HepG2 (cell line): Measurements from ENCODE around the gene RIMOC1. TPM values are rescaled to one million over a fixed set of nuclear protein-coding genes. Genes with fewer than 3 reads are reported as not detected.
A peak's percentile ranks its signal among the peaks of the same experiment; 100 is the strongest.

Experiments used
- ATAC-seq: fragments of 200-7000 bp; cut with Tn5 transposase; 3 replicates; pipeline ENCODE4 v1.9.1; 2020; ENCODE audit warnings: mild to moderate bottlenecking, moderate library complexity
- BruUV-seq: library from RNA; stranded (reverse); fragments of 400-500 nt; replicated peaks from 2 replicates; lab custom pipeline; 2021; lab: Mats Ljungman, UMichigan
- CTCF ChIA-PET: fragments of 300-600 bp; formaldehyde crosslinking; extraction: SDS; loops from one replicate; lab custom pipeline; 2021; ENCODE audit warnings: low total read pairs, inconsistent platforms, low intra/inter-chr PET ratio; lab: Yijun Ruan, JAX
- POLR2A ChIA-PET: fragments of 350-600 bp; sonication (Branson Sonifier 250); formaldehyde crosslinking; loops from one replicate; lab custom pipeline; 2020; ENCODE audit warnings: antibody characterized with exemption, inconsistent platforms; lab: Yijun Ruan, JAX
- DNase-seq: peaks from one replicate; pipeline ENCODE4 v3.0.0-alpha.2; 2015; ENCODE audit warnings: low spot score
- FAIRE-seq: peaks from 3 replicates; lab custom pipeline; 2011; peaks lifted over from hg19 to GRCh38; lab: Jason Lieb, UNC
- H2AFZ ChIP-seq: one replicate; pipeline ENCODE4 v1.6.1; 2011; ENCODE audit warnings: low read length, inconsistent platforms
- H3K27ac ChIP-seq: fragments of 300-600 bp; 3 replicates; pipeline ENCODE4 v1.8.0; 2011; ENCODE audit warnings: mixed run types, mild to moderate bottlenecking, mixed read lengths, low read length, inconsistent platforms; ENCODE audit not compliant: insufficient read depth; ENCODE audit errors: extremely low read length
- H3K27me3 ChIP-seq, 2 experiments: fragments of 200-600 bp in 1 of 2; 2 replicates in 1 of 2; 3 replicates in 1 of 2; pipeline versions ENCODE4 v1.6.0 to v1.8.0; 2011; ENCODE audit warnings: low read length in 2 of 2, mild to moderate bottlenecking in 2 of 2, moderate library complexity in 2 of 2, inconsistent platforms in 1 of 2; ENCODE audit not compliant: insufficient read depth in 2 of 2, control insufficient read depth in 1 of 2
- H3K36me3 ChIP-seq, 2 experiments: fragments of 200-600 bp in 1 of 2; replicated peaks in 1 of 2; 2 replicates in 1 of 2; 3 replicates in 1 of 2; pipeline versions ENCODE4 v1.5.1 to v1.8.0; 2011; ENCODE audit warnings: low read length in 2 of 2, inconsistent platforms in 1 of 2; ENCODE audit not compliant: insufficient read depth in 2 of 2, control insufficient read depth in 1 of 2
- H3K4me1 ChIP-seq: 2 replicates; pipeline ENCODE4 v1.5.1; 2012; ENCODE audit warnings: low read length, inconsistent platforms; ENCODE audit not compliant: insufficient read depth
- H3K4me2 ChIP-seq: 2 replicates; pipeline ENCODE4 v1.6.0; 2011; ENCODE audit warnings: low read depth, low read length, inconsistent platforms
- H3K4me3 ChIP-seq, 3 experiments: fragments of 200-600 bp in 1 of 3; sonication (generic), shearing (Covaris generic) in 1 of 3; replicated peaks in 1 of 3; 2 replicates each; pipeline ENCODE4 v1.5.1; 2011 to 2016; ENCODE audit warnings: low read length in 3 of 3, inconsistent platforms in 2 of 3, low read depth in 2 of 3, mild to moderate bottlenecking in 2 of 3, control low read depth in 1 of 3, mixed read lengths in 1 of 3; ENCODE audit not compliant: insufficient read depth in 1 of 3
- H3K79me2 ChIP-seq: one replicate; pipeline ENCODE4 v1.6.1; 2011; ENCODE audit warnings: low read length, inconsistent platforms; ENCODE audit not compliant: insufficient read depth
- H3K9ac ChIP-seq: 2 replicates; pipeline ENCODE4 v1.6.0; 2011; ENCODE audit warnings: mild to moderate bottlenecking, low read depth, low read length, inconsistent platforms; ENCODE audit not compliant: insufficient read depth
- H3K9me3 ChIP-seq: 2 replicates; pipeline ENCODE4 v1.5.1; 2012; ENCODE audit warnings: mild to moderate bottlenecking, low read length
- H4K20me1 ChIP-seq: 2 replicates; pipeline ENCODE4 v1.6.0; 2011; ENCODE audit warnings: inconsistent platforms, mild to moderate bottlenecking, low read length, moderate library complexity; ENCODE audit not compliant: insufficient read depth
- ARHGAP35 ChIP-seq: sonication (generic); formaldehyde crosslinking; IDR thresholded peaks from 2 replicates; pipeline ENCODE4 v1.9.0; 2022; ENCODE audit warnings: mild to moderate bottlenecking, inconsistent platforms, moderate library complexity, missing genetic modification reagents, borderline replicate concordance
- DNMT3B ChIP-seq: conservative IDR thresholded peaks from 2 replicates; pipeline ENCODE4 v1.6.1; 2016; ENCODE audit warnings: missing biosample characterization, control low read depth
- HIVEP1 ChIP-seq: sonication (generic); formaldehyde crosslinking; IDR thresholded peaks from 2 replicates; pipeline ENCODE4 v1.4.0; 2020; ENCODE audit warnings: mild to moderate bottlenecking, missing genetic modification reagents
- KLF16 ChIP-seq, 2 experiments: sonication (generic) in 1 of 2; formaldehyde crosslinking in 1 of 2; IDR thresholded peaks; 2 replicates each; pipeline versions ENCODE4 v1.6.1 to v1.8.0; 2016 to 2023; ENCODE audit warnings: missing genetic modification reagents in 2 of 2, missing compliant biosample characterization in 1 of 2
- MYC ChIP-seq: sonication (generic); formaldehyde crosslinking; IDR thresholded peaks from 2 replicates; pipeline ENCODE4 v1.9.0; 2021; ENCODE audit warnings: missing genetic modification reagents, borderline replicate concordance
- SIN3B ChIP-seq: fragments of 150-350 bp; IDR thresholded peaks from 2 replicates; pipeline ENCODE4 v1.6.1; 2014; ENCODE audit warnings: low read length
- SMC3 ChIP-seq: IDR thresholded peaks from 2 replicates; pipeline ENCODE4 v1.6.1; 2011; ENCODE audit warnings: low read length, improper control_type of control experiment
- ZNF337 ChIP-seq: sonication (generic); formaldehyde crosslinking; IDR thresholded peaks from 2 replicates; pipeline ENCODE4 v1.5.1; 2020; ENCODE audit warnings: missing genetic modification reagents, low read depth, mild to moderate bottlenecking, borderline replicate concordance
- ZNF546 ChIP-seq: sonication (generic); formaldehyde crosslinking; conservative IDR thresholded peaks from 2 replicates; pipeline ENCODE4 v1.8.1; 2023; ENCODE audit warnings: mild to moderate bottlenecking, missing genetic modification reagents
- ZNF557 ChIP-seq: sonication (generic); formaldehyde crosslinking; IDR thresholded peaks from 2 replicates; pipeline ENCODE4 v1.4.0; 2020; ENCODE audit warnings: missing genetic modification reagents
- ZSCAN21 ChIP-seq: sonication (generic); formaldehyde crosslinking; IDR thresholded peaks from 2 replicates; pipeline ENCODE4 v1.8.0; 2022; ENCODE audit warnings: mild to moderate bottlenecking, missing genetic modification reagents, moderate library complexity, borderline replicate concordance
- WGBS: methylation state at CpG from one replicate; pipeline ENCODE4 v1.1.6; 2017; ENCODE audit warnings: low lambda C conversion rate; 5-methylcytosine and 5-hydroxymethylcytosine counted together
- in situ Hi-C: cut with HindIII; loops from 2 replicates; pipeline ENCODE4 v1.10.0; 2017; ENCODE audit warnings: low pct_unique_long_range_greater_than_20kb; ENCODE audit not compliant: extremely low pct_ligation_motif_present
- intact Hi-C: fragments of 100-400 bp; cut with micrococcal nuclease; formaldehyde crosslinking; loops from one replicate; pipeline ENCODE4 v1.10.0; 2022; ENCODE audit not compliant: unreplicated experiment
- polyA plus RNA-seq, 8 experiments: library from polyadenylated mRNA; depleted of rRNA in 3 of 8; stranded (reverse) in 7 of 8; unstranded in 1 of 8; fragments of >200 nt; fragmentation: Illumina TruSeq in 4 of 8; extraction: Trizol in 4 of 8; gene quantifications; 2 replicates each; pipeline versions ENCODE4 v1.2.1 to v1.2.3, GENCODE V29; 2011 to 2016; ENCODE audit warnings: low read depth in 4 of 8, missing spikeins in 1 of 8, mixed read lengths in 1 of 8; ENCODE audit not compliant: insufficient read depth in 1 of 8
- total RNA-seq, 5 experiments: library from RNA; depleted of rRNA; stranded (reverse); fragments of >200 nt; fragmentation: Illumina TruSeq; extraction: Trizol; gene quantifications; 2 replicates each; pipeline ENCODE4 v1.2.3, GENCODE V29; 2016; ENCODE audit warnings: low read depth in 1 of 5
- TF ChIP-seq, protein P1 (sequence below): sonication (generic); formaldehyde crosslinking; IDR thresholded peaks from 2 replicates; pipeline ENCODE4 v1.5.0; 2020; ENCODE audit warnings: mild to moderate bottlenecking, missing genetic modification reagents, moderate library complexity
- TF ChIP-seq, protein P2 (sequence below): sonication (generic); formaldehyde crosslinking; IDR thresholded peaks from 2 replicates; pipeline ENCODE4 v1.4.0; 2020; ENCODE audit warnings: missing genetic modification reagents, borderline replicate concordance
- TF ChIP-seq, protein P3 (sequence below): IDR thresholded peaks from 2 replicates; pipeline ENCODE4 v1.6.1; 2018; ENCODE audit warnings: missing genetic modification reagents, mild to moderate bottlenecking, missing compliant biosample characterization

The RIMOC1 gene
- total and polyA plus RNA-seq, 2 of the 13 experiments (the other 11 are each of a cell fraction or from before 2014, with no cell fraction given) = 16.3 to 16.9 TPM

DNA sequence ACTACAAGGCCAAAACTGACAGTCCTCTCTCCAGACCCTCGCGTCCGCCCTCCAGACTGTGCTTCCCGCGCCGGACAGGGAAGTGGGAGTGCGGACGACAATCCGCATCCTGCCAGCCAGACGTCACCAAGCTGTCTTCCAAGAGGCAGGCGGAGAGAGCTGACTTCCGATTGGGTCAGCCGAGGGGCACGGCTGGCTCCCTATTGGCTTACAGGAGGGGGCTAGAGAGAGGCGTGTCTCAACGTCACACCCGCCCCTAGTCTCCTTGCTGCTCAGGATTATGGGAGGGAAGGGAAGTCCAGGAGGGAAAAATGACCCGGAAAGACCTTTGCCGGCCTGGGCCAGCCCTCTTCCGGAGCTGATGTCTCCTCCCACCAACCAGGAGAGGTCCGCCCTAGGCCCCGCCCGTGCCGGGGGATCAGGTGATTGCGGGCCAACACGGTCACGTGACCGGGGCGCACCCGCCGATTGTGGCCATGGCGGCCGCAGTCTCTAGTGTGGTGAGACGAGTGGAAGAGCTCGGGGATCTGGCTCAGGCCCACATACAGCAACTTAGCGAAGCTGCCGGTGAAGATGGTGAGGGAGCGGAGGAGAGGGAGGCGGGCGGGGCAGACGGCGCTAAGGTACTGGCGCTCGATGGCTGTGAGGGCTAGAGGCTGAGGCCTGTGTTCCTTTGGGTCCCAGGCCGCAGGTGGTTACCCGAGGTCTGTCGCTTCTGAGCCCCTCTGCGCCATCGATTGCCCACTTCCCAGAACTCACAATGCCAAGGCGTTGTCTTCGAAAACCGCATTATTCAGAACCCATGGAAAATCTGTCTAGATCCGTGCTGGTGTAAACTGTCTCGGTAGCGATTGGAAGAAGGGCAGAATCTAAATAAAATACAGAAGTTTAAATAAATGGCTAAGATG, at the start of gene RIMOC1 (continued):
- TF ChIP-seq ZNF546 (CRISPR knock-in tag) = no peak; the same call in 1 of the 2 replicates
- TF ChIP-seq ZSCAN21 (CRISPR knock-in tag) = peak; percentile 88
- peak; percentile 99 for TF ChIP-seq HIVEP1

DNA sequence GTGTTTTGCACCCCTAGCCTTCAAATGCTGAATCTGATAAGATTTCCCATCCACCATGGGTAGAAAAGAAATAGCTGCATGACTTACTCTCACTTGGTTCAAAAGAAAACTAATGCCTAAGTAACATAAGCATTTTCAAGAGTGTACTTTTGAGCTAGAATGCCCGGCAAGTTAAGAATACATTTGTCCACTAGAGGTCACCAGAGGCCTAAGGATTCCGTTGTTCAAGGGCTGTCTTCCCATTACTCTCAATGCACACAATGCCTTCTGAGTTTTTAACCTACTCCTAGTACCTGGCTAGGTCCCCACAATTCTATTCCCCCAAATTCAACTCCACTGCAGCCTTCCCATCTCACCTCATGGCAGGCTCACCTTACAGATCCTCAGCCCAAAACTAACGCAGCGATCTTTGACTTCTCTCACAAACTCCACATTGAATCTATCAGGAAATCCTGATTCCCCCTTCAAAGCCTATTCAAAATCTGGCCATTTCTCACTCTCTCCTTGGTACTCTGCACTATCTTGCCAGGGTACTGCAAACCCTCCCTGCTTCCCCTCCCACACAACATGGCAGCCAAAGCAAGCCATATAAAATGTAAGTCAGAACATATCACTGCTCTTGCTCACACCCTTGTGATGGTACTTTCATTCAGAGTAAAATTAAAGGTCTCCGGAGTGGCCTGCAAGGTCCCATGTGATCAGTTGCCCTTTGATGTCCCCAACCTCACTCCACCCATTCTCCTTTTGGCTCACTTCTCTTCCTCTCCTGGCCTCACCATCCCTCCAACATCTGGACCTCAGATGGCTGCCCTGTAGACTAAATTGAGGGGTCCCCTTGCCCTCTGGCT, 47.3 kb upstream of the RIMOC1 start:
- no peaks in the 10 kb centered on the region for H3K9me3 ChIP-seq
- H2AFZ ChIP-seq = no peak overlapping the region
- DNase-seq (peak; percentile 58), FAIRE-seq (peak; percentile 68), ATAC-seq (peak; percentile 96)
- CTCF ChIA-PET = interaction anchor here (0.8 to 3.0 kb wide), 5 partner anchors 68 to 911 kb away, joined by 3 to 46 read pairs (median 5); partner anchors contain the start of gene FBXO4
- BruUV-seq = no TSS peak
- H4K20me1 ChIP-seq = no peaks in the 10 kb centered on the region
- H3K79me2 ChIP-seq = no peaks in the 10 kb centered on the region
- H3K4me2 ChIP-seq = no peak overlapping the region
- H3K4me3 ChIP-seq = no peak overlapping the region
- intact Hi-C loops (loop anchor here (1.0 to 5.0 kb wide), 3 partner anchors 70 to 200 kb away; partner anchors contain the start of gene FBXO4), in situ Hi-C loops (loop anchor here (5.0 to 25.0 kb wide), 3 partner anchors 200 to 905 kb away; partner anchors contain the start of gene CCDC152)
- H3K36me3 ChIP-seq = 0 out of 5 replicates have a peak, but pooled peaks cover 0 to 4% of the 10 kb centered on the region in 2 experiments
- no peaks in the 10 kb centered on the region for H3K27me3 ChIP-seq
- H3K9ac ChIP-seq = no peak overlapping the region
- H3K27ac ChIP-seq = no peak overlapping the region
- no peaks in the 10 kb centered on the region for H3K4me1 ChIP-seq
- 59% methylated on average over 5 of the region's 5 CpGs for WGBS
- POLR2A ChIA-PET = no interaction called here
- TF ChIP-seq ZNF337 (CRISPR knock-in tag) (no peak), ARHGAP35 (CRISPR knock-in tag) (no peak), DNMT3B (CRISPR knock-in tag) (no peak), MYC (no peak), SMC3 (peak; percentile 86), KLF16 (CRISPR knock-in tag; IDR thresholded peaks at IDR 0.05) (no peak), ZNF557 (CRISPR knock-in tag) (no peak), SIN3B (no peak), ZSCAN21 (CRISPR knock-in tag) (no peak)
- TF ChIP-seq, protein P1, sequence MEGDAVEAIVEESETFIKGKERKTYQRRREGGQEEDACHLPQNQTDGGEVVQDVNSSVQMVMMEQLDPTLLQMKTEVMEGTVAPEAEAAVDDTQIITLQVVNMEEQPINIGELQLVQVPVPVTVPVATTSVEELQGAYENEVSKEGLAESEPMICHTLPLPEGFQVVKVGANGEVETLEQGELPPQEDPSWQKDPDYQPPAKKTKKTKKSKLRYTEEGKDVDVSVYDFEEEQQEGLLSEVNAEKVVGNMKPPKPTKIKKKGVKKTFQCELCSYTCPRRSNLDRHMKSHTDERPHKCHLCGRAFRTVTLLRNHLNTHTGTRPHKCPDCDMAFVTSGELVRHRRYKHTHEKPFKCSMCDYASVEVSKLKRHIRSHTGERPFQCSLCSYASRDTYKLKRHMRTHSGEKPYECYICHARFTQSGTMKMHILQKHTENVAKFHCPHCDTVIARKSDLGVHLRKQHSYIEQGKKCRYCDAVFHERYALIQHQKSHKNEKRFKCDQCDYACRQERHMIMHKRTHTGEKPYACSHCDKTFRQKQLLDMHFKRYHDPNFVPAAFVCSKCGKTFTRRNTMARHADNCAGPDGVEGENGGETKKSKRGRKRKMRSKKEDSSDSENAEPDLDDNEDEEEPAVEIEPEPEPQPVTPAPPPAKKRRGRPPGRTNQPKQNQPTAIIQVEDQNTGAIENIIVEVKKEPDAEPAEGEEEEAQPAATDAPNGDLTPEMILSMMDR (CRISPR knock-in tag) = peak; percentile 85
- TF ChIP-seq, protein P2, sequence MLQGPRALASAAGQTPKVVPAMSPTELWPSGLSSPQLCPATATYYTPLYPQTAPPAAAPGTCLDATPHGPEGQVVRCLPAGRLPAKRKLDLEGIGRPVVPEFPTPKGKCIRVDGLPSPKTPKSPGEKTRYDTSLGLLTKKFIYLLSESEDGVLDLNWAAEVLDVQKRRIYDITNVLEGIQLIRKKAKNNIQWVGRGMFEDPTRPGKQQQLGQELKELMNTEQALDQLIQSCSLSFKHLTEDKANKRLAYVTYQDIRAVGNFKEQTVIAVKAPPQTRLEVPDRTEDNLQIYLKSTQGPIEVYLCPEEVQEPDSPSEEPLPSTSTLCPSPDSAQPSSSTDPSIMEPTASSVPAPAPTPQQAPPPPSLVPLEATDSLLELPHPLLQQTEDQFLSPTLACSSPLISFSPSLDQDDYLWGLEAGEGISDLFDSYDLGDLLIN (CRISPR knock-in tag) = no peak
- TF ChIP-seq, protein P3, sequence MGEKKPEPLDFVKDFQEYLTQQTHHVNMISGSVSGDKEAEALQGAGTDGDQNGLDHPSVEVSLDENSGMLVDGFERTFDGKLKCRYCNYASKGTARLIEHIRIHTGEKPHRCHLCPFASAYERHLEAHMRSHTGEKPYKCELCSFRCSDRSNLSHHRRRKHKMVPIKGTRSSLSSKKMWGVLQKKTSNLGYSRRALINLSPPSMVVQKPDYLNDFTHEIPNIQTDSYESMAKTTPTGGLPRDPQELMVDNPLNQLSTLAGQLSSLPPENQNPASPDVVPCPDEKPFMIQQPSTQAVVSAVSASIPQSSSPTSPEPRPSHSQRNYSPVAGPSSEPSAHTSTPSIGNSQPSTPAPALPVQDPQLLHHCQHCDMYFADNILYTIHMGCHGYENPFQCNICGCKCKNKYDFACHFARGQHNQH (CRISPR knock-in tag) = no peak
